HepG2 (cell line): ENCODE data around the gene IPPK. TPM values are rescaled to one million over a fixed set of nuclear protein-coding genes. Genes with fewer than 3 reads are reported as not detected.
A peak's percentile ranks its signal among the peaks of the same experiment; 100 is the strongest.

Source experiments
- BRCA1 ChIP-seq: sonication (generic); formaldehyde crosslinking; IDR thresholded peaks from 2 replicates; pipeline ENCODE4 v1.4.0; 2020; ENCODE audit warnings: missing genetic modification reagents
- CEBPG ChIP-seq: IDR thresholded peaks from 2 replicates; pipeline ENCODE4 v1.6.1; 2016
- DPF2 ChIP-seq: sonication (generic); formaldehyde crosslinking; IDR thresholded peaks from 2 replicates; pipeline ENCODE4 v1.4.0; 2020; ENCODE audit warnings: mild to moderate bottlenecking, low read depth, missing genetic modification reagents, borderline replicate concordance
- ELF3 ChIP-seq: IDR thresholded peaks from 2 replicates; pipeline ENCODE4 v1.6.1; 2016; ENCODE audit warnings: missing genetic modification reagents, missing compliant biosample characterization
- ERF ChIP-seq: IDR thresholded peaks from 2 replicates; pipeline ENCODE4 v1.6.1; 2018; ENCODE audit warnings: missing biosample characterization, missing genetic modification reagents
- GATAD1 ChIP-seq: IDR thresholded peaks from 2 replicates; pipeline ENCODE4 v1.6.1; 2016; ENCODE audit warnings: missing genetic modification reagents, missing compliant biosample characterization
- GATAD2A ChIP-seq: IDR thresholded peaks from 2 replicates; pipeline ENCODE4 v1.6.1; 2016
- GFI1 ChIP-seq: sonication (generic); formaldehyde crosslinking; IDR thresholded peaks from 2 replicates; pipeline ENCODE4 v1.5.0; 2020; ENCODE audit warnings: missing genetic modification reagents, mild to moderate bottlenecking, borderline replicate concordance
- HINFP ChIP-seq: sonication (generic); formaldehyde crosslinking; IDR thresholded peaks from 2 replicates; pipeline ENCODE4 v1.4.0; 2020; ENCODE audit warnings: low read depth, mild to moderate bottlenecking, missing genetic modification reagents
- HMGXB3 ChIP-seq: sonication (generic); formaldehyde crosslinking; IDR thresholded peaks from 2 replicates; pipeline ENCODE4 v1.4.0; 2020; ENCODE audit warnings: missing genetic modification reagents, borderline replicate concordance
- HMGXB4 ChIP-seq, 2 experiments: sonication (generic) in 1 of 2; formaldehyde crosslinking in 1 of 2; IDR thresholded peaks; 2 replicates each; pipeline versions ENCODE4 v1.4.0 to v1.6.1; 2018 to 2020; ENCODE audit warnings: missing genetic modification reagents in 2 of 2, borderline replicate concordance in 1 of 2, low read depth in 1 of 2, mild to moderate bottlenecking in 1 of 2, missing biosample characterization in 1 of 2
- HNF4A ChIP-seq: sonication (generic); formaldehyde crosslinking; IDR thresholded peaks from 2 replicates; pipeline ENCODE4 v1.4.0; 2020; ENCODE audit warnings: missing genetic modification reagents
- LCORL ChIP-seq, 2 experiments: fragments of 450-650 bp in 1 of 2; sonication (generic) in 1 of 2; formaldehyde crosslinking in 1 of 2; IDR thresholded peaks; 2 replicates each; pipeline versions ENCODE4 v1.5.0 to v1.6.1; 2017 to 2020; ENCODE audit warnings: antibody characterized with exemption in 1 of 2, missing genetic modification reagents in 1 of 2
- NCOA2 ChIP-seq: sonication (generic); formaldehyde crosslinking; IDR thresholded peaks from 2 replicates; pipeline ENCODE4 v1.8.0; 2022; ENCODE audit warnings: inconsistent platforms
- PCBP1 ChIP-seq: fragments of 200-400 bp; formaldehyde crosslinking; IDR thresholded peaks from 2 replicates; pipeline ENCODE4 v1.6.1; 2017; ENCODE audit warnings: mild to moderate bottlenecking, low read depth, low read length, borderline replicate concordance
- PHF5A ChIP-seq: IDR thresholded peaks from one replicate; pipeline ENCODE4 v1.6.1; 2018; ENCODE audit warnings: low read depth, missing genetic modification reagents; ENCODE audit not compliant: unreplicated experiment
- THAP8 ChIP-seq: sonication (generic); formaldehyde crosslinking; IDR thresholded peaks from 2 replicates; pipeline ENCODE4 v1.5.1; 2020; ENCODE audit warnings: missing genetic modification reagents, mild to moderate bottlenecking, borderline replicate concordance
- ZNF547 ChIP-seq: sonication (generic); formaldehyde crosslinking; IDR thresholded peaks from 2 replicates; pipeline ENCODE4 v1.5.1; 2020; ENCODE audit warnings: mild to moderate bottlenecking, missing genetic modification reagents
- ZNF816 ChIP-seq: sonication (generic); formaldehyde crosslinking; IDR thresholded peaks from 2 replicates; pipeline ENCODE4 v1.8.0; 2022; ENCODE audit warnings: missing genetic modification reagents, mild to moderate bottlenecking, borderline replicate concordance
- polyA plus RNA-seq, 8 experiments: library from polyadenylated mRNA; depleted of rRNA in 3 of 8; stranded (reverse) in 7 of 8; unstranded in 1 of 8; fragments of >200 nt; fragmentation: Illumina TruSeq in 4 of 8; extraction: Trizol in 4 of 8; gene quantifications; 2 replicates each; pipeline versions ENCODE4 v1.2.1 to v1.2.3, GENCODE V29; 2011 to 2016; ENCODE audit warnings: low read depth in 4 of 8, missing spikeins in 1 of 8, mixed read lengths in 1 of 8; ENCODE audit not compliant: insufficient read depth in 1 of 8
- total RNA-seq, 5 experiments: library from RNA; depleted of rRNA; stranded (reverse); fragments of >200 nt; fragmentation: Illumina TruSeq; extraction: Trizol; gene quantifications; 2 replicates each; pipeline ENCODE4 v1.2.3, GENCODE V29; 2016; ENCODE audit warnings: low read depth in 1 of 5

IPPK gene
- total and polyA plus RNA-seq, 2 of the 13 experiments (the other 11 are each of a cell fraction or from before 2014, with no cell fraction given), result 9.9 to 14.1 TPM

GRCh38 chr9:92616655-92617111, 53.2 kb downstream of the IPPK start (continued):
- TF ChIP-seq HMGXB3, result no peak
- no peak for TF ChIP-seq LCORL (IDR thresholded peaks at IDR 0.05)
- peak; percentile 75 for TF ChIP-seq LCORL (CRISPR knock-in tag; IDR thresholded peaks at IDR 0.05)
- peak; percentile 78 for TF ChIP-seq ELF3 (CRISPR knock-in tag)
- 0 out of 2 replicates have a peak, but pooled peaks have one; percentile 18 for TF ChIP-seq GATAD1 (CRISPR knock-in tag)
- peak; percentile 50 for TF ChIP-seq CEBPG
- peak; percentile 75 for TF ChIP-seq GATAD2A
- no peak for TF ChIP-seq THAP8 (CRISPR knock-in tag)
- peak; percentile 47; the same call in 1 of the 2 replicates for TF ChIP-seq HNF4A
- peak; percentile 62; the same call in 1 of the 2 replicates for TF ChIP-seq ZNF816 (CRISPR knock-in tag)
- peak; percentile 75; the same call in 1 of the 2 replicates for TF ChIP-seq GFI1
- TF ChIP-seq BRCA1 (CRISPR knock-in tag), result 0 out of 2 replicates have a peak, but pooled peaks have one; percentile 21
- TF ChIP-seq PHF5A (CRISPR knock-in tag), result peak; percentile 45
- peak; percentile 71; the same call in 1 of the 2 replicates for TF ChIP-seq ERF
- no peak for TF ChIP-seq PCBP1
- 0 out of 2 replicates have a peak, but pooled peaks have one; percentile 35 for TF ChIP-seq HINFP (CRISPR knock-in tag)
- TF ChIP-seq NCOA2 (CRISPR knock-in tag), result peak; percentile 74
- no peak for TF ChIP-seq ZNF547
- peak; percentile 65; the same call in 1 of the 2 replicates for TF ChIP-seq DPF2 (CRISPR knock-in tag)
- peak in 1 of 2 experiments; percentile 45; a peak in 1 of 4 replicates for TF ChIP-seq HMGXB4 (CRISPR knock-in tag; IDR thresholded peaks at IDR 0.05; ENCODE audit: borderline replicate concordance in 1 of 2, low read depth in 1 of 2)
